GM10248 (cell line): ENCODE results near the gene DHRS12.
A peak's percentile ranks its signal among the peaks of the same experiment; 100 is the strongest.

ENCODE experiments used
- CTCF ChIA-PET: fragments of 300-600 bp; sonication (Branson Sonifier 250); formaldehyde crosslinking; extraction: SDS; loops from one replicate; lab custom pipeline; 2021; ENCODE audit warnings: antibody characterized with exemption; lab: Yijun Ruan, JAX
- POLR2A ChIA-PET: fragments of 350-650 bp; sonication (Branson Sonifier 250); formaldehyde crosslinking; extraction: SDS; loops from one replicate; lab custom pipeline; 2020; ENCODE audit warnings: antibody characterized with exemption; lab: Yijun Ruan, JAX
- DNase-seq: peaks from one replicate; pipeline ENCODE4 v3.0.0; 2012; ENCODE audit errors: extremely low spot score
- CTCF ChIP-seq: IDR thresholded peaks from 2 replicates; pipeline ENCODE4 v1.5.1; 2012; ENCODE audit warnings: mild to moderate bottlenecking, low read depth; ENCODE audit errors: extremely low read depth, missing control alignments, control extremely low read depth

The DHRS12 gene

DNA sequence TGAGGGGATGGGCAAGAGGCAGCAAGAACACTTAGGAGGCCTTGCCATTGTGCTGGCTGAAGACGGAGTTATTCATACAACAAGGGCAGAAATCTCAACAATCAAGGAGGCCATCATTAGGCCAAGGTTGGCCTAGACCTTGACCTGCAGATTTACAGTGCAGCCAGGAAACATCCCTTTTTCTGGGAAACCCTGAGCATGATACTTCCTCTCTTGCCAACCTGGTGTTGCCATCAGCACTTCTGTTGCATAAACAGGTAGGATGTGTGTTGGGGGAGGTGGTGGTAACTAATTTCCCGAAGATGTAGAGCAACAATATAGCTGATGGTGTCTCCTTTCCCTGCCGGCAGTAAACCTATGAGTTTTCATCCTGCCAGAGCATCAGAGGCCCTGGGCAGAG lies 33.1 kb upstream of the DHRS12 start:
- TF ChIP-seq CTCF: no peak
- DNase-seq: no peak
- CTCF ChIA-PET: interaction anchor here (1.4 to 4.9 kb wide), 4 partner anchors 9 to 22 kb away, joined by 3 to 23 read pairs (median 17); partner anchors contain the start of gene TMEM272
- POLR2A ChIA-PET: no interaction called here

- no peak for TF ChIP-seq CTCF
- POLR2A ChIA-PET: no interaction called here
These were observed 30.7 kb upstream of the DHRS12 start for GRCh38 chr13:51834581-51835171.

GRCh38 chr13:51833980-51834379 lies 30.0 kb upstream of the DHRS12 start:
- no peak for DNase-seq
- CTCF ChIA-PET: interaction anchor here (0.6 to 4.9 kb wide), 4 partner anchors 12 to 709 kb away, joined by 3 to 23 read pairs (median 15); partner anchors contain the start of gene TMEM272
- POLR2A ChIA-PET: no interaction called here
- TF ChIP-seq CTCF: no peak

More at GRCh38 chr13:51834581-51835171, 30.7 kb upstream of the DHRS12 start:
- CTCF ChIA-PET: interaction anchor here (0.6 to 4.9 kb wide), 4 partner anchors 12 to 710 kb away, joined by 3 to 23 read pairs (median 15); partner anchors contain the start of gene TMEM272
- no peak for DNase-seq

GRCh38 chr13:51832471-51833152 lies 28.6 kb upstream of the DHRS12 start:
- peak; percentile 56 for DNase-seq
- ChIA-PET POLR2A (no interaction called here), CTCF (interaction anchor here (0.9 to 2.9 kb wide), 8 partner anchors 12 to 708 kb away, joined by 3 to 23 read pairs (median 6); partner anchors contain the start of gene TMEM272)
- TF ChIP-seq CTCF: peak; percentile 38

- DNase-seq: no peak
- ChIA-PET CTCF (interaction anchor here (1.1 to 2.9 kb wide), 7 partner anchors 12 to 398 kb away, joined by 3 to 23 read pairs (median 4); partner anchors contain the start of gene TMEM272), POLR2A (no interaction called here)
- TF ChIP-seq CTCF: no peak
These were observed 27.6 kb upstream of the DHRS12 start for GRCh38 chr13:51831519-51831918.

DNA sequence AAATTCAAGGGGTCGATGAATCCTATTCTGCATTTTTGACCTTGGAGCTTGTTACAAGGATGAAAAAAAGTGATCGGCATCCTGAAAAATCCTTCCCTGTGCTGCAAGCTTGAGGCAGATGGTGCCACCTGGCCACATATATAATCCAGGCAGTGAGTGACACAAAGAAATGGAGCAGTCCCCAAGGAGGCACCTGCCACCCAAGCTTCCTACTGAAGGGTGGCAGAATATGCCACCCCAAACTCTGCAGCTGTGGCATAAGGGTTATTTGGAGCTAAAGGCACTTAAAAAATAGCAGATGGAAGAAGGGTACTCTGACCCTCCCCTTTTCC lies 25.6 kb upstream of the DHRS12 start:
- TF ChIP-seq CTCF: no peak
- no peak for DNase-seq
- ChIA-PET CTCF (interaction anchor here (1.0 to 5.8 kb wide), 3 partner anchors 9 to 15 kb away, joined by 3 to 48 read pairs (median 3); no protein-coding TSS in a partner anchor), POLR2A (no interaction called here)
